ENCODE results near the gene TRIM40. TPM values are rescaled to one million over a fixed set of nuclear protein-coding genes. Genes with fewer than 3 reads are reported as not detected.
A peak's percentile ranks its signal among the peaks of the same experiment; 100 is the strongest.

The TRIM40 gene
- total and polyA plus RNA-seq, 2 of the 13 experiments (the other 11 are each of a cell fraction or from before 2014, with no cell fraction given), result 0.58 TPM; not detected in 1

- no peak; the same call in 1 of the 2 replicates for TF ChIP-seq HMGXB3 (CRISPR knock-in tag; IDR thresholded peaks at IDR 0.05; ENCODE audit: borderline replicate concordance)
- TF ChIP-seq ZNF280D (CRISPR knock-in tag; IDR thresholded peaks at IDR 0.05), result peak; percentile 92
- peak; percentile 81 for TF ChIP-seq YEATS2 (CRISPR knock-in tag; IDR thresholded peaks at IDR 0.05; ENCODE audit: borderline replicate concordance)
- TF ChIP-seq, protein P1, sequence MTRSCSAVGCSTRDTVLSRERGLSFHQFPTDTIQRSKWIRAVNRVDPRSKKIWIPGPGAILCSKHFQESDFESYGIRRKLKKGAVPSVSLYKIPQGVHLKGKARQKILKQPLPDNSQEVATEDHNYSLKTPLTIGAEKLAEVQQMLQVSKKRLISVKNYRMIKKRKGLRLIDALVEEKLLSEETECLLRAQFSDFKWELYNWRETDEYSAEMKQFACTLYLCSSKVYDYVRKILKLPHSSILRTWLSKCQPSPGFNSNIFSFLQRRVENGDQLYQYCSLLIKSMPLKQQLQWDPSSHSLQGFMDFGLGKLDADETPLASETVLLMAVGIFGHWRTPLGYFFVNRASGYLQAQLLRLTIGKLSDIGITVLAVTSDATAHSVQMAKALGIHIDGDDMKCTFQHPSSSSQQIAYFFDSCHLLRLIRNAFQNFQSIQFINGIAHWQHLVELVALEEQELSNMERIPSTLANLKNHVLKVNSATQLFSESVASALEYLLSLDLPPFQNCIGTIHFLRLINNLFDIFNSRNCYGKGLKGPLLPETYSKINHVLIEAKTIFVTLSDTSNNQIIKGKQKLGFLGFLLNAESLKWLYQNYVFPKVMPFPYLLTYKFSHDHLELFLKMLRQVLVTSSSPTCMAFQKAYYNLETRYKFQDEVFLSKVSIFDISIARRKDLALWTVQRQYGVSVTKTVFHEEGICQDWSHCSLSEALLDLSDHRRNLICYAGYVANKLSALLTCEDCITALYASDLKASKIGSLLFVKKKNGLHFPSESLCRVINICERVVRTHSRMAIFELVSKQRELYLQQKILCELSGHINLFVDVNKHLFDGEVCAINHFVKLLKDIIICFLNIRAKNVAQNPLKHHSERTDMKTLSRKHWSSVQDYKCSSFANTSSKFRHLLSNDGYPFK (CRISPR knock-in tag; IDR thresholded peaks at IDR 0.05; ENCODE audit: borderline replicate concordance), result peak; percentile 88
- peak; percentile 6; the same call in 1 of the 2 replicates for TF ChIP-seq ZMYM2 (CRISPR knock-in tag; IDR thresholded peaks at IDR 0.05)
- TF ChIP-seq TEF (CRISPR knock-in tag; IDR thresholded peaks at IDR 0.05), result 0 out of 2 replicates have a peak, but pooled peaks have one; percentile 41
- TF ChIP-seq MIER3 (CRISPR knock-in tag; IDR thresholded peaks at IDR 0.05; ENCODE audit: borderline replicate concordance), result peak; percentile 53
- TF ChIP-seq ZNF75D (CRISPR knock-in tag; IDR thresholded peaks at IDR 0.05; ENCODE audit: borderline replicate concordance), result no peak; the same call in 1 of the 2 replicates
- peak; percentile 87 for TF ChIP-seq CEBPG (CRISPR knock-in tag; IDR thresholded peaks at IDR 0.05)
- no peak for TF ChIP-seq JUND (CRISPR knock-in tag; IDR thresholded peaks at IDR 0.05)
- peak; percentile 92 for TF ChIP-seq SP5 (CRISPR knock-in tag; IDR thresholded peaks at IDR 0.05; ENCODE audit: borderline replicate concordance, low read depth)
- no peak for TF ChIP-seq ERF (CRISPR knock-in tag; IDR thresholded peaks at IDR 0.05)
- no peak for TF ChIP-seq ZNF354B (CRISPR knock-in tag; IDR thresholded peaks at IDR 0.05)
- no peak for TF ChIP-seq ZNF446 (CRISPR knock-in tag; IDR thresholded peaks at IDR 0.05)
Observed at GRCh38 chr6:30163090-30163917, 27.4 kb downstream of the TRIM40 start, which contains the start of gene TRIM15 (continued).

Data from HepG2 (cell line).